ENCODE results near the gene SPCS2.

DNA sequence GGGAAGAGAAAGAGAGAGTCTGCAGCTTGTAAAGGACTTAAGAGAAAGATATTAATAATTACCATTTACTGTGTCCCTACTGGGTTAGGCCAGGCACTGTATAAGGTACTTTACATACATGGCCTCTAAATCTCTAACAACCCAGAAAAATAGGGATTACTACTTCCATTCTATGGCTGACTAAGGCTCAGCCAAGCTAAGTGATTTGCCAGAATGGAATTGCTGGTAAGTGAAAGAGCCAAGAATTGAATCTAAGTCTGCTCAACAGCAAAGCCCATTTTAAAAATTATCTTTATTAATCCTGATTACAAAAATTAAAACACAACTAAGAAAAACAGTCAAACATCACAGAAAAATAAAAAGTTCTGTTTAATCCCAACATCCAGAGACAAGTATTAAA, 21.6 kb upstream of the SPCS2 start:
- TF ChIP-seq, protein P1, sequence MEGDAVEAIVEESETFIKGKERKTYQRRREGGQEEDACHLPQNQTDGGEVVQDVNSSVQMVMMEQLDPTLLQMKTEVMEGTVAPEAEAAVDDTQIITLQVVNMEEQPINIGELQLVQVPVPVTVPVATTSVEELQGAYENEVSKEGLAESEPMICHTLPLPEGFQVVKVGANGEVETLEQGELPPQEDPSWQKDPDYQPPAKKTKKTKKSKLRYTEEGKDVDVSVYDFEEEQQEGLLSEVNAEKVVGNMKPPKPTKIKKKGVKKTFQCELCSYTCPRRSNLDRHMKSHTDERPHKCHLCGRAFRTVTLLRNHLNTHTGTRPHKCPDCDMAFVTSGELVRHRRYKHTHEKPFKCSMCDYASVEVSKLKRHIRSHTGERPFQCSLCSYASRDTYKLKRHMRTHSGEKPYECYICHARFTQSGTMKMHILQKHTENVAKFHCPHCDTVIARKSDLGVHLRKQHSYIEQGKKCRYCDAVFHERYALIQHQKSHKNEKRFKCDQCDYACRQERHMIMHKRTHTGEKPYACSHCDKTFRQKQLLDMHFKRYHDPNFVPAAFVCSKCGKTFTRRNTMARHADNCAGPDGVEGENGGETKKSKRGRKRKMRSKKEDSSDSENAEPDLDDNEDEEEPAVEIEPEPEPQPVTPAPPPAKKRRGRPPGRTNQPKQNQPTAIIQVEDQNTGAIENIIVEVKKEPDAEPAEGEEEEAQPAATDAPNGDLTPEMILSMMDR (optimal IDR thresholded peaks at IDR 0.05 in 1 of 3, IDR thresholded peaks at IDR 0.05 in 1 of 3, conservative IDR thresholded peaks at IDR 0.05 in 1 of 3; ENCODE audit: extremely low read depth in 1 of 3, insufficient read depth in 2 of 3, low read length in 3 of 3): no peak
- TF ChIP-seq EZH2 (IDR thresholded peaks at IDR 0.05; ENCODE audit: low read length): no peak
